Right ventricle myocardium superior (tissue), 1 donor: ENCODE results near the gene FHOD3. TPM values are rescaled to one million over a fixed set of nuclear protein-coding genes. Genes with fewer than 3 reads are reported as not detected.
"Not testable (repeated sequence)": the region's sequence is repeated elsewhere in the genome, so short reads cannot be mapped to it uniquely, and the experiment has no call there.

Experiments used
- ATAC-seq: fragments of 200-7000 bp; cut with Tn5 transposase; one replicate; pipeline ENCODE4 v1.9.1; 2020; ENCODE audit warnings: mild to moderate bottlenecking; ENCODE audit not compliant: poor library complexity
- DNase-seq: peaks from one replicate; pipeline ENCODE4 v3.0.0-alpha.2; 2020
- intact Hi-C: fragments of 100-400 bp; cut with DNase I; formaldehyde crosslinking; loops from one replicate; pipeline ENCODE4 v1.11.2; 2022
- total RNA-seq: library from RNA; stranded (reverse); fragmentation: NEBNext Ultra II Directional; extraction: Animal tissue kit (Norgen Biotek cat#: 25700); gene quantifications from one replicate; pipeline ENCODE4 v1.2.1, GENCODE V29; 2021
- donor health status: DM: no; HTN: yes; CAD: no; lungs with severe emphysema.

Gene FHOD3
- total RNA-seq, 1 donor from 2014 or later = 317 TPM

DNA sequence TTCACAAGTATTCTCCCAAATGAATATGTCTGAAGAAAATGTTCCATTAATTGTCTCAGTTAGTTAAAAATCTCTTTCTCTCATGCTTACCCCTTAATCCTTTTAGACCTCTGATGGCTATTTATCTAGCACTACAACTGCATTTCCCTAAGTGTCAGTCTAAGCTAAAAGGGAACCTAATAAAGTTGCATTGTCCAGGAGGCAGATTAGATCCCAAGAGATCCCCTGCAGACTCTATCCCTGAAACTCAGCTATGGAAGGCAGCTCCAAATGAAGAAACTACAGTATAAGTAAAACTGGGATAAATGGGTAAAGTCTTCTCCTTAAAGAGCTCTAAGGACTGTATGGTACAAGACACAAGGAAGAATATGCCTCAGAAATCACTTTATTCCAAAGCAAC, 518.6 kb downstream of the FHOD3 start:
- DNase-seq, intact Hi-C loops, ATAC-seq: not testable (repeated sequence)

DNA sequence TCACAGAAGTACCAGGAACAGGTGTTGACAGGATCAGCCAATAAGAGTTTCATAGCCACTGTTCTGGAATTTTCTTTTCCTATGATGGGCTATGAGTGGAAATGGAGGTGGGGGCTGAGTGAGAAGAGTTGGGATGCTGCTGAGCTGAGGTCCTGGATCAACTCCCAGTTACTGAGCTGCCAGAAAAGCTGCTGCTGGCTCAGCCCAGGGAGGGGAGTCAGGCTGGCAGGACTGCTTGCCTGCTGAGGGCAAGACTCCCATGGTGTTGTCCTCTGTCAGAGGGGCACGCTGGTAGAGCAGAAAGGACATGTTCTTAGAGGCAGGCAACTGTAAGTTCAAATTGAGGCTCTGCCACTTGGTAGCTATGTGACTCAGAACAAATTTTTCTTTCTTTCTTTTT, 519.5 kb downstream of the FHOD3 start:
- intact Hi-C loops = no loop called here
- ATAC-seq (peak; percentile 34), DNase-seq (no peak)

DNA sequence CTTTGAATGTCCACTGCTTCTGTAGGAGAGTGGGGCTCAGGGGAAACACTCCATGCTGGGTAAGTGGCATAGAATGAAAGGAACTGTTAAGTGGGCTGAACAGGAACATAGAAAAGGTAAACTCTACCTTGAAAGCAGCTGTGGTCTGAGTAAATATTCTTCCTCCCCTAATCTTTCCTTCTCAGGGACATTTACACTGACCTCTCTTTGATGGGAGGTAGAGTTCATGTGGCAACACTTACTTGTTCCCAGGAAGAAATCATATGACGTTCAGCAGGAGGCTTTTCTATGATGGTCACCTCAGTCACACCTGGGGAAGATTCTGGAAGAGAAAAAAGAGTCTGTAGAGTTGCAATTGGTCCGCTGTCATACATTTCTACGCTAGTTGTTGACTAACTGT, 521.1 kb downstream of the FHOD3 start:
- DNase-seq = no peak
- ATAC-seq = no peak
- intact Hi-C loops = no loop called here

DNA sequence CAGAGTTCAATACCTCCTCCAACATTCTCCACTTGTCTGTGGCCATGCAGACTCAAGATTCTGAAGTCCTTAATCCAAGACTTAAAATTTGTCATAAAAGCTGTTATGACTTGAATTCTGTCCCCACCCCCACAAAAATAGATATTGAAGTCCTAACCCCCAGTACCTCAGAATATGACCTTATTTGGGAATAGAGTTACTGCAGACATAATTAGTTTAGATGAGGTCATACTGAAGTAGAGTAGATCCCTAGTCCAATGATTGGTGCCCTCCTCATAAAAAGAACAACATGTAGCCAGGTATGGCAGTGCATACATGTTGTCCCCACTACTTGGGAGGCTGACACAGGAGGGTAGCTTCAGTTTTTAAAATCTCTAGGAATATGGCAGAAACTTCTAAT, 522.1 kb downstream of the FHOD3 start:
- no peak for DNase-seq
- intact Hi-C loops = no loop called here
- ATAC-seq = no peak

DNA sequence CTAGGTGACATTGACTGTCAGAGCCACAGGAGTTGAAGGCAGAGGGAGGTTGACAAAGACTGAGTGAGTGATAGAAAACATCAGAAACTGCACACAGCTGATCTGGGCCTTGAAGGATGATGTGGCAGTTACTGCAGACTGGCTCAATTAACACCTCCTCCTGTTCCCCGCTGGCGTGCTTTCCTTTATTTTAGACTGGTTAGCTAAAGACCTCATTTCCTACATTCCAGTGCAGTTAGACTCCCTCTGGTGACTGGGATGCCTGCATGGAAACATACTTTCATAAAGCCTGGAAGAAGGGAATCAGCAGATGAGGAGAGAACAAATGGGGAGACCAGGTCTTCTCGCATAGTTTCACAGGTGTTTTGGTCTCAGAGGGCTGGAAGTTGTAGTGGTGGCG, 524.2 kb downstream of the FHOD3 start:
- ATAC-seq (no peak), DNase-seq (no peak)
- intact Hi-C loops = no loop called here

DNA sequence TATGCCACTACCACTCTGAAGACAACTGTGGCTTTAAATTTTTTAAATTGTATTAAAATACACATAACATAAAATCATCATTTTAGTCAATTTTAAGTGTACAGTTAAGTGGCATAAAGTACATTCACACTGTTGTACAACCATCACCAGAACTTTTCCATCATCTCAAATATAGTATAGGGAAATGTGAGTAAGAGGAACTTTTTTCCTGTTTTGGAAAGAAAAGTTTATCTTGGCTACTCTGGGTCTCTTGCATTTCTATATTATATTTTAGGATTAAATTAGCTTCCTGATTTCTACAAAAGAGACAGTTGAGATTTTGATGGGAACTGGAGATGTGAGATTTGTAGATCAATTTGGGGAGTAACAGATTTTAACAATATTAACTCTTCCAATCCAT, 528.0 kb downstream of the FHOD3 start:
- DNase-seq = no peak
- intact Hi-C loops = no loop called here
- ATAC-seq = no peak

DNA sequence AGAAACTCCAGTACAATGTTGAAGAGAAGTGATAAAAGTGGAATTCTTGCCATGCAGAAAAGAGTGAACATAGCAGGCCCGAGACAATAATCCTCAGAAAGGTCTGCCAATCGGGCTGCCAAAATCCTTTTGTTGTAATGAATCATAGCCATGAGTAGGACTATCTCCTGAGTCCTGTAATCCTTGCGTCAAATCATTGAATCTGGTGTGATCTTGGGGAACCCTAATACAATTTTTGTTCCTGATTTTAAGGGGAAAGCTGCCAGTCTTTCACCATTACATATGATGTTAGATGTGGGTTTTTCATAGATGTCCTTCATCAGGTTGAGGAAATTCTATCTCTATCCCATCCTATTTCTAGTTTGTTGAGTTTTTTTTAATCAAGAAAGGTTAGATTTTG, 529.0 kb downstream of the FHOD3 start:
- DNase-seq = no peak

DNA sequence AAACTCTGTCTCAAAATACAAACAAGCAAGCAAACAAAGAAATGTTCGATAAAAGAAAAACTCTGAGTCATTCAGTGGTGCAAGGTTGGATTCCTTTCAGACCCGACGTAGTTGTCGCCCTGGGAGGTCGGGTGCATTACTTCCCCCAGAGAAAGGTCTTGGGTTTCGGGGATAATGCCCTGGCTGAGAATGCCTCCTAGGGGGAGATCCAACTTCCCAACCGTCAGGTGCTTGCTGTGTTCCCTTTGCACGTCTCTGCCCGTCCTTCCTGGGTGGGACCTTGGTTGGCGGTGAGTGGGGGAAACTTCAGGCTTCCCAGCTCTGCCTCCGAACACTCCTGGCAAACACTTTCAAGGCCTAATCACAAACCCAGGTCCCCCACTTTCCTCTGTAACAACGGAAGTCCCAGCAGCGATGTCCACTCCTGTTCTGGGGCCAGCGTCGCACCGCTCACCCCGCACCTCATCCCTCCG, 530.7 kb downstream of the FHOD3 start:
- no peak for DNase-seq
- intact Hi-C loops = no loop called here
- peak; percentile 12 for ATAC-seq

More for the DNA sequence above, 529.0 kb downstream of the FHOD3 start:
- intact Hi-C loops = no loop called here
- no peak for ATAC-seq

DNA sequence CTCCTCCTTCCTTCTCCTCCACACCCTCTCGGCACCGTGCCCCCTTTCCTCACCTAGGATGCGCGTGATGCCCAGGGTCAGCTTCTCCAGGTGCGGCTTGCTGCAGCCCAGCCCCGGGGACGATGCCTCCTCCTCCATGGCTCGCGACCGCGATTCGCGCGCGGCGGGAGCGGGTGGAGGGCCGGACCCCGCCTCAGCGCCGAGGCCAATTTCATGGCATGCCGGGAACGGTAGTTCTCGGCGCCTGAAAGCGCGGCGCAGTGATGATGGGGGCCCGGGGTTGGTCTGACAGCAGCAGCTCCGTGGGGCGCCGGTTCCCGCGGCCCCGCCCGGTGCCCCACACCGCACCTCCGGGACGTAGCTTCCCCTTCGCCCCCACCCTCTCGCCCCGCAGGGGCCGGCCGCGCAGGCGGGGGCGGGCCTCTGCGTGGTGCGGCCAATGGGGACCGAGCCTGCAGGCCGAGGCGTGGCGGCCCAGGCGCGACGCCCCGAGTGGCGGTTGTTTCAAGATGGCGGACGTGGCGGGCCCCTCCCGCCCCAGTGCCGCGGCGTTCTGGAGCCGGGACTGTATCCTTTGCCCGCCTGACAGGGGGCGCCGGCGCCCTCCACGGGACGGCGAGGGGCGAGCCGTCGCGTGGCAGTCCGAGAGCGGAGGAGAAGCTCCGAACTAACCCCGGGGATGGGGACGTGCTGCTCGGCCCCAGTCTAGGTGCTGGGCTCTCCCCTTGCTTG, 531.3 kb downstream of the FHOD3 start, which contains the start of the genes KIAA1328 and TPGS2:
KIAA1328 (plus strand) TSS at position 498 of the 732 bp plus-strand sequence; CDS start at position 510, 12 bp downstream.
TPGS2 (minus strand) TSS at position 373 of the 732 bp plus-strand sequence; CDS start at position 138, 235 bp downstream.
- ATAC-seq (peak; percentile 99), DNase-seq (peak; percentile 92)
- intact Hi-C loops = no loop called here

Other genes with a start within 250 kb of the FHOD3 start
- 47.7 TPM for gene RPRD1A, start 230.2 kb upstream of the FHOD3 start, total RNA-seq
- gene SLC39A6, start 168.4 kb upstream of the FHOD3 start, total RNA-seq = 11.4 TPM
- 47.6 TPM for gene ELP2, start 167.8 kb upstream of the FHOD3 start, total RNA-seq
- gene MOCOS, start 110.2 kb upstream of the FHOD3 start, total RNA-seq = 0.40 TPM